GM23338 (cell line): ENCODE results near the gene SH3RF3. TPM values are rescaled to one million over a fixed set of nuclear protein-coding genes. Genes with fewer than 3 reads are reported as not detected.

Source experiments
- ATAC-seq: fragments of 200-7000 bp; cut with Tn5 transposase; 3 replicates; pipeline ENCODE4 v1.9.1; 2020
- DNase-seq: peaks from one replicate; pipeline ENCODE4 v3.0.0-alpha.2; 2015; ENCODE audit warnings: low spot score
- H2AFZ ChIP-seq: fragments of 200-600 bp; sonication (generic); 2 replicates; pipeline ENCODE4 v1.8.0; 2016; ENCODE audit warnings: antibody characterized with exemption, mild to moderate bottlenecking, moderate library complexity
- H3F3A ChIP-seq: fragments of 200-600 bp; sonication (generic); replicated peaks from 2 replicates; pipeline ENCODE4 v1.8.0; 2017; ENCODE audit warnings: antibody characterized with exemption, mixed run types, low read depth
- H3K27ac ChIP-seq: fragments of 200-600 bp; sonication (generic); 2 replicates; pipeline ENCODE4 v1.6.1; 2016; ENCODE audit warnings: low read depth
- H3K27me3 ChIP-seq: fragments of 200-600 bp; sonication (generic); 2 replicates; pipeline ENCODE4 v1.8.0; 2016; ENCODE audit warnings: mild to moderate bottlenecking, mixed run types, moderate library complexity; ENCODE audit not compliant: insufficient read depth
- H3K36me3 ChIP-seq: fragments of 200-600 bp; sonication (generic); 2 replicates; pipeline ENCODE4 v1.8.0; 2016; ENCODE audit warnings: mild to moderate bottlenecking; ENCODE audit not compliant: insufficient read depth
- H3K4me1 ChIP-seq: fragments of 200-600 bp; sonication (generic); 2 replicates; pipeline ENCODE4 v1.8.0; 2016; ENCODE audit warnings: mild to moderate bottlenecking, moderate library complexity; ENCODE audit not compliant: insufficient read depth
- H3K4me2 ChIP-seq: fragments of 200-600 bp; sonication (generic); 2 replicates; pipeline ENCODE4 v1.7.1; 2017; ENCODE audit warnings: mixed run types
- H3K4me3 ChIP-seq: fragments of 200-600 bp; sonication (generic); 2 replicates; pipeline ENCODE4 v1.6.1; 2016; ENCODE audit warnings: mixed run types
- H3K79me2 ChIP-seq: fragments of 200-600 bp; sonication (generic); replicated peaks from 2 replicates; pipeline ENCODE4 v1.8.0; 2017; ENCODE audit warnings: mild to moderate bottlenecking; ENCODE audit not compliant: insufficient read depth
- H3K9me2 ChIP-seq: fragments of 200-600 bp; sonication (generic); 2 replicates; pipeline ENCODE4 v1.8.0; 2017; ENCODE audit not compliant: insufficient read depth
- H4K20me1 ChIP-seq: fragments of 200-600 bp; sonication (generic); replicated peaks from 2 replicates; pipeline ENCODE4 v1.8.0; 2017; ENCODE audit warnings: mild to moderate bottlenecking; ENCODE audit not compliant: insufficient read depth
- H3K27ac Mint-ChIP-seq: 2 replicates; pipeline ENCODE4 v1.8.0; 2020; ENCODE audit warnings: inconsistent platforms, mild to moderate bottlenecking, moderate library complexity, mixed read lengths
- H3K27me3 Mint-ChIP-seq: 3 replicates; pipeline ENCODE4 v1.8.0; 2022; ENCODE audit warnings: low read depth, mild to moderate bottlenecking, moderate library complexity, mixed read lengths, inconsistent platforms; ENCODE audit not compliant: insufficient read depth, poor library complexity
- H3K36me3 Mint-ChIP-seq: 3 replicates; pipeline ENCODE4 v1.8.0; 2021; ENCODE audit warnings: low read depth, mild to moderate bottlenecking, inconsistent platforms, moderate library complexity, mixed read lengths
- H3K4me1 Mint-ChIP-seq: 3 replicates; pipeline ENCODE4 v1.8.0; 2020; ENCODE audit warnings: mild to moderate bottlenecking, inconsistent platforms, mixed read lengths
- H3K4me3 Mint-ChIP-seq: 3 replicates; pipeline ENCODE4 v1.8.0; 2021; ENCODE audit warnings: moderate library complexity, mild to moderate bottlenecking, inconsistent platforms, mixed read lengths
- H3K9me3 Mint-ChIP-seq: 3 replicates; pipeline ENCODE4 v1.8.0; 2020; ENCODE audit warnings: moderate library complexity, mild to moderate bottlenecking, inconsistent platforms, mixed read lengths
- ETS1 ChIP-seq: IDR thresholded peaks from 2 replicates; pipeline ENCODE4 v1.6.1; 2016; ENCODE audit warnings: antibody characterized with exemption
- EZH2 ChIP-seq: fragments of 200-600 bp; sonication (generic); IDR thresholded peaks from one replicate; pipeline ENCODE4 v1.8.0; 2017; ENCODE audit warnings: antibody characterized with exemption, mild to moderate bottlenecking, low read depth; ENCODE audit not compliant: unreplicated experiment
- EZH2phosphoT487 ChIP-seq: fragments of 200-600 bp; sonication (generic); IDR thresholded peaks from one replicate; pipeline ENCODE4 v1.8.1; 2018; ENCODE audit warnings: antibody characterized with exemption; ENCODE audit not compliant: unreplicated experiment
- JUNB ChIP-seq: IDR thresholded peaks from one replicate; pipeline ENCODE4 v1.6.1; 2016; ENCODE audit warnings: antibody characterized with exemption; ENCODE audit not compliant: unreplicated experiment
- NANOG ChIP-seq: IDR thresholded peaks from 2 replicates; pipeline ENCODE4 v1.6.1; 2016; ENCODE audit warnings: antibody characterized with exemption, borderline replicate concordance
- POLR2AphosphoS5 ChIP-seq: IDR thresholded peaks from 2 replicates; pipeline ENCODE4 v1.6.1; 2016; ENCODE audit warnings: antibody characterized with exemption, low read depth
- REST ChIP-seq: IDR thresholded peaks from one replicate; pipeline ENCODE4 v1.6.1; 2018; ENCODE audit warnings: antibody characterized with exemption; ENCODE audit not compliant: unreplicated experiment
- STAT1 ChIP-seq: IDR thresholded peaks from one replicate; pipeline ENCODE4 v1.6.1; 2016; ENCODE audit warnings: antibody characterized with exemption; ENCODE audit not compliant: unreplicated experiment
- ZNF114 ChIP-seq: fragments of 250-450 bp; sonication (Bioruptor Pico); IDR thresholded peaks from 2 replicates; pipeline ENCODE4 v1.5.0; 2020; ENCODE audit warnings: mild to moderate bottlenecking, moderate library complexity
- ZNF462 ChIP-seq: fragments of 250-450 bp; sonication (Bioruptor Pico); IDR thresholded peaks from 2 replicates; pipeline ENCODE4 v1.5.0; 2020; ENCODE audit warnings: mild to moderate bottlenecking, moderate library complexity
- polyA plus RNA-seq: library from polyadenylated mRNA; unstranded; fragments of >200 nt; fragmentation: Nextera tagmentation; extraction: Ambion mirVana; gene quantifications from 2 replicates; pipeline ENCODE4 v1.2.1, GENCODE V29; 2016
- total RNA-seq: library from RNA; depleted of rRNA; stranded (reverse); fragments of >200 nt; shearing (Covaris generic); gene quantifications from 2 replicates; pipeline ENCODE4 v1.2.3, GENCODE V29; 2014

The SH3RF3 gene
- total and polyA plus RNA-seq, 2 experiments from 2014 or later = 0.11 to 0.63 TPM

GRCh38 chr2:109257653-109258052 is 128.6 kb downstream of the SH3RF3 start:
- H3K79me2 ChIP-seq = no peaks in the 10 kb centered on the region
- H3K4me1 Mint-ChIP-seq = peaks cover 11% of the 10 kb centered on the region; the same call in 2 of the 3 replicates
- no peaks in the 10 kb centered on the region for H3K27me3 Mint-ChIP-seq
- no peaks in the 10 kb centered on the region for H3K36me3 ChIP-seq
- ATAC-seq (no peak), DNase-seq (no peak)
- H3K9me2 ChIP-seq = no peaks in the 10 kb centered on the region
- no peak overlapping the region for H2AFZ ChIP-seq
- no peaks in the 10 kb centered on the region for H3K36me3 Mint-ChIP-seq
- no peak overlapping the region for H3K27ac Mint-ChIP-seq
- no peak overlapping the region for H3K4me3 Mint-ChIP-seq
- no peak overlapping the region for H3K4me3 ChIP-seq
- no peaks in the 10 kb centered on the region for H3F3A ChIP-seq
- no peak overlapping the region for H3K27ac ChIP-seq
- TF ChIP-seq POLR2AphosphoS5 = no peak
- H4K20me1 ChIP-seq = no peaks in the 10 kb centered on the region
- no peaks in the 10 kb centered on the region for H3K4me1 ChIP-seq
- H3K4me2 ChIP-seq = no peak overlapping the region
- no peaks in the 10 kb centered on the region for H3K9me3 Mint-ChIP-seq
- H3K27me3 ChIP-seq = no peaks in the 10 kb centered on the region

- no peaks in the 10 kb centered on the region for H3K9me3 Mint-ChIP-seq
- no peak overlapping the region for H3K4me3 Mint-ChIP-seq
- H3K36me3 ChIP-seq = no peaks in the 10 kb centered on the region
- no peaks in the 10 kb centered on the region for H3K4me1 ChIP-seq
- TF ChIP-seq EZH2phosphoT487 (no peak), POLR2AphosphoS5 (no peak), ETS1 (no peak), JUNB (no peak), NANOG (no peak), REST (no peak), EZH2 (no peak), ZNF114 (no peak), STAT1 (no peak), ZNF462 (CRISPR knock-in tag) (no peak)
- no peak overlapping the region for H3K27ac ChIP-seq
- no peaks in the 10 kb centered on the region for H3K27me3 Mint-ChIP-seq
- H3K9me2 ChIP-seq = no peaks in the 10 kb centered on the region
- no peak overlapping the region for H3K27ac Mint-ChIP-seq
- no peak overlapping the region for H3K4me2 ChIP-seq
- H3F3A ChIP-seq = no peaks in the 10 kb centered on the region
- H4K20me1 ChIP-seq = no peaks in the 10 kb centered on the region
- ATAC-seq (no peak), DNase-seq (no peak)
- H3K27me3 ChIP-seq = no peaks in the 10 kb centered on the region
- H3K4me3 ChIP-seq = no peak overlapping the region
- H3K36me3 Mint-ChIP-seq = no peaks in the 10 kb centered on the region
- H3K4me1 Mint-ChIP-seq = peaks cover 11% of the 10 kb centered on the region; the same call in 2 of the 3 replicates
- no peak overlapping the region for H2AFZ ChIP-seq
- H3K79me2 ChIP-seq = no peaks in the 10 kb centered on the region
Measured at GRCh38 chr2:109258376-109258775, 129.4 kb downstream of the SH3RF3 start.
